PC-3 (cell line): Measurements from ENCODE around the gene IL1RAP.

ENCODE experiments used
- CTCF ChIP-seq: fragments of 300-600 bp; sonication (generic); conservative IDR thresholded peaks from 2 replicates; pipeline ENCODE4 v1.5.1; 2017; ENCODE audit warnings: antibody characterized with exemption, low read depth, mild to moderate bottlenecking, low read length
- EZH2 ChIP-seq: fragments of 300-600 bp; sonication (generic); IDR thresholded peaks from one replicate; pipeline ENCODE4 v1.6.1; 2017; ENCODE audit warnings: antibody characterized with exemption, mild to moderate bottlenecking, low read length; ENCODE audit not compliant: unreplicated experiment
- EZH2phosphoT487 ChIP-seq: fragments of 300-600 bp; sonication (generic); IDR thresholded peaks from 2 replicates; pipeline ENCODE4 v1.6.1; 2018; ENCODE audit warnings: mild to moderate bottlenecking, antibody characterized with exemption, low read length, borderline replicate concordance

GRCh38 chr3:190562866-190563510 lies 49.1 kb downstream of the IL1RAP start:
- TF ChIP-seq CTCF (no peak), EZH2 (no peak), EZH2phosphoT487 (no peak)
